ENCODE data around the gene EFCAB6. TPM values are rescaled to one million over a fixed set of nuclear protein-coding genes. Genes with fewer than 3 reads are reported as not detected.

EFCAB6 gene
- total and polyA plus RNA-seq, 2 of the 4 experiments (the other 2 are of a cell fraction) = 0.44 to 1.1 TPM

GRCh38 chr22:43774318-43774915 lies 37.7 kb downstream of the EFCAB6 start:
- Histone ChIP-seq H3K14ac (replicated peaks; ENCODE audit: low read depth, low read length) (no peak overlapping the region), H4K8ac (ENCODE audit: low read depth in 2 of 2, low read length in 2 of 2) (no peak overlapping the region), H3K27me3 (ENCODE audit: control insufficient read depth, insufficient read depth, low read length) (no peaks in the 10 kb centered on the region; the same call in 1 of the 2 replicates), H2BK120ac (ENCODE audit: low read depth, low read length) (no peak overlapping the region), H4K91ac (ENCODE audit: insufficient read depth, low read depth, low read length) (no peak overlapping the region), H2AK5ac (ENCODE audit: low read depth, low read length) (no peak overlapping the region), H4K20me1 (ENCODE audit: insufficient read depth, low read length) (no peaks in the 10 kb centered on the region), H3K79me1 (ENCODE audit: low read depth in 1 of 2, low read length in 2 of 2) (no peaks in the 10 kb centered on the region), H3K4me3 (ENCODE audit: insufficient read depth, low read depth, low read length) (no peak overlapping the region), H3K9me1 (ENCODE audit: insufficient read depth, low read length) (no peaks in the 10 kb centered on the region; the same call in 1 of the 2 replicates), H4K5ac (ENCODE audit: low read depth, low read length) (no peak overlapping the region), H2BK20ac (ENCODE audit: low read depth, low read length) (no peak overlapping the region), H2AK9ac (replicated peaks; ENCODE audit: low read depth, low read length, poor library complexity) (no peak overlapping the region), H3K27ac (ENCODE audit: insufficient read depth, low read length) (no peak overlapping the region), H3K9ac (ENCODE audit: low read depth, low read length) (no peak overlapping the region), H3K36me3 (ENCODE audit: control insufficient read depth, insufficient read depth, low read length) (no peaks in the 10 kb centered on the region), H3K4me1 (ENCODE audit: control insufficient read depth, insufficient read depth, low read length) (no peaks in the 10 kb centered on the region), H3K18ac (ENCODE audit: low read depth, low read length) (no peak overlapping the region), H3K4me2 (ENCODE audit: low read depth, low read length) (no peak overlapping the region), H2BK5ac (ENCODE audit: low read depth, low read length, poor library complexity, severe bottlenecking) (no peak overlapping the region), H2AFZ (replicated peaks; ENCODE audit: low read length, poor library complexity) (no peak overlapping the region), H2BK15ac (ENCODE audit: low read depth, low read length) (no peak overlapping the region), H3K9me3 (ENCODE audit: control insufficient read depth, insufficient read depth, low read length) (no peaks in the 10 kb centered on the region), H3K56ac (ENCODE audit: extremely low read depth, insufficient read depth, low read length) (no peak overlapping the region), H3K4ac (ENCODE audit: low read depth, low read length) (no peak overlapping the region), H3K23ac (ENCODE audit: low read depth, low read length) (no peak overlapping the region)
- WGBS, 2 experiments (ENCODE audit: extremely low coverage in 2 of 2, insufficient read length in 1 of 2) = 38% methylated on average over 6 of the region's 21 CpGs; no CpG with 5 or more reads in 1 of the 2 experiments
- TF ChIP-seq RAD21 (IDR thresholded peaks at IDR 0.05; ENCODE audit: low read length) = no peak
- TF ChIP-seq RFX5 (IDR thresholded peaks at IDR 0.05; ENCODE audit: low read depth, low read length) = no peak
- no peak for TF ChIP-seq SMC3 (IDR thresholded peaks at IDR 0.05; ENCODE audit: low read depth, low read length)
- no peak for TF ChIP-seq MAZ (IDR thresholded peaks at IDR 0.05; ENCODE audit: borderline replicate concordance, low read depth, low read length)
- no peak for TF ChIP-seq RCOR1 (IDR thresholded peaks at IDR 0.05; ENCODE audit: insufficient replicate concordance, low read length)
- TF ChIP-seq MAFK (IDR thresholded peaks at IDR 0.05; ENCODE audit: low read depth, low read length) = no peak
- no peak for TF ChIP-seq POLR2A (IDR thresholded peaks at IDR 0.05; ENCODE audit: low read depth, low read length)
- no peak for TF ChIP-seq NFE2L2 (IDR thresholded peaks at IDR 0.05; ENCODE audit: low read depth, low read length)
- TF ChIP-seq CEBPB (IDR thresholded peaks at IDR 0.05; ENCODE audit: low read depth, low read length) = no peak
- no peak for TF ChIP-seq CHD1 (IDR thresholded peaks at IDR 0.05; ENCODE audit: low read depth, low read length)
- TF ChIP-seq CTCF (conservative IDR thresholded peaks at IDR 0.05; ENCODE audit: low read depth, low read length) = no peak
- no peak for TF ChIP-seq FOS (IDR thresholded peaks at IDR 0.05; ENCODE audit: low read depth, low read length)
- TF ChIP-seq BHLHE40 (IDR thresholded peaks at IDR 0.05; ENCODE audit: low read depth, low read length) = no peak
- TF ChIP-seq MXI1 (IDR thresholded peaks at IDR 0.05; ENCODE audit: borderline replicate concordance, low read depth, low read length) = no peak
- no peak for TF ChIP-seq ELK1 (IDR thresholded peaks at IDR 0.05; ENCODE audit: borderline replicate concordance, low read depth, low read length)
- no peak for TF ChIP-seq USF2 (IDR thresholded peaks at IDR 0.05; ENCODE audit: low read depth, low read length)
- ATAC-seq (ENCODE audit: low read depth) (no peak), DNase-seq (no peak)
- in situ Hi-C loops (cut with MboI; ENCODE audit: low sequenced_read_pairs) (no loop called here), dilution Hi-C loops (cut with HindIII; ENCODE audit: low sequenced_read_pairs, unreplicated experiment) (no loop called here), intact Hi-C loops (cut with micrococcal nuclease) (no loop called here)
- no TSS peak for BruUV-seq (replicated peaks)
- ChIA-PET CTCF (interaction anchor here (1.1 kb wide), 1 partner anchor 9 kb away, joined by 5 read pairs; no protein-coding TSS in a partner anchor), POLR2A (ENCODE audit: unreplicated experiment) (no interaction called here)
